Measurements from ENCODE around the gene PPP1R14C.

Gene PPP1R14C

GRCh38 chr6:150271501-150272263, 128.8 kb downstream of the PPP1R14C start:
- DNase-seq (ENCODE audit: low spot score) = no peak

- DNase-seq (ENCODE audit: low spot score) = no peak
Measured at GRCh38 chr6:150272264-150272975, 129.6 kb downstream of the PPP1R14C start.

- DNase-seq (ENCODE audit: low spot score) = no peak
Measured at GRCh38 chr6:150272976-150273315, 130.1 kb downstream of the PPP1R14C start.

GRCh38 chr6:150273457-150274309, 130.8 kb downstream of the PPP1R14C start:
- no peak for DNase-seq (ENCODE audit: low spot score)

- DNase-seq (ENCODE audit: low spot score) = no peak
Measured at GRCh38 chr6:150275489-150275888, 132.6 kb downstream of the PPP1R14C start.

- no peak for DNase-seq (ENCODE audit: low spot score)
Measured at GRCh38 chr6:150276168-150276936, 133.5 kb downstream of the PPP1R14C start.

GRCh38 chr6:150276937-150277742, 134.3 kb downstream of the PPP1R14C start:
- no peak for DNase-seq (ENCODE audit: low spot score)

- no peak for DNase-seq (ENCODE audit: low spot score)
Measured at GRCh38 chr6:150279533-150279932, 136.7 kb downstream of the PPP1R14C start.

- DNase-seq (ENCODE audit: low spot score) = no peak
Measured at GRCh38 chr6:150280703-150281102, 137.9 kb downstream of the PPP1R14C start.

- no peak for DNase-seq (ENCODE audit: low spot score)
Measured at GRCh38 chr6:150281767-150282166, 138.9 kb downstream of the PPP1R14C start.

- no peak for DNase-seq (ENCODE audit: low spot score)
Measured at GRCh38 chr6:150282806-150283205, 140.0 kb downstream of the PPP1R14C start.

- no peak for DNase-seq (ENCODE audit: low spot score)
Measured at GRCh38 chr6:150286460-150286859, 143.6 kb downstream of the PPP1R14C start.

GRCh38 chr6:150286912-150287311, 144.1 kb downstream of the PPP1R14C start:
- no peak for DNase-seq (ENCODE audit: low spot score)

GRCh38 chr6:150288456-150288855, 145.6 kb downstream of the PPP1R14C start:
- DNase-seq (ENCODE audit: low spot score) = no peak

GRCh38 chr6:150289454-150290071, 146.7 kb downstream of the PPP1R14C start:
- DNase-seq (ENCODE audit: low spot score) = no peak

GRCh38 chr6:150290429-150290828, 147.6 kb downstream of the PPP1R14C start:
- DNase-seq (ENCODE audit: low spot score) = no peak

- no peak for DNase-seq (ENCODE audit: low spot score)
Measured at GRCh38 chr6:150291968-150292710, 149.3 kb downstream of the PPP1R14C start.

GRCh38 chr6:150293019-150293418, 150.2 kb downstream of the PPP1R14C start:
- DNase-seq (ENCODE audit: low spot score) = no peak

- no peak for DNase-seq (ENCODE audit: low spot score)
Measured at GRCh38 chr6:150293423-150294173, 150.8 kb downstream of the PPP1R14C start.

Data from hematopoietic multipotent progenitor cell treated with erythropoietin and hydrocortisone succinate and interleukin-3 and kit ligand, for 17 days (in vitro differentiated cells).